Islet of Langerhans (tissue), 1 donor: ENCODE results near the gene PRDM16.

Experiments
- FAIRE-seq: peaks from one replicate; lab custom pipeline; 2011; peaks lifted over from hg19 to GRCh38; lab: Jason Lieb, UNC

The PRDM16 gene

GRCh38 chr1:3032371-3033039, 36.5 kb upstream of the PRDM16 start:
- no peak for FAIRE-seq

GRCh38 chr1:3033040-3033789, 35.8 kb upstream of the PRDM16 start:
- no peak for FAIRE-seq

GRCh38 chr1:3033790-3034090, 35.3 kb upstream of the PRDM16 start:
- FAIRE-seq = no peak

- FAIRE-seq = no peak
Observed at GRCh38 chr1:3034162-3034561, 34.8 kb upstream of the PRDM16 start.

- FAIRE-seq = no peak
Observed at GRCh38 chr1:3034728-3035562, 34.1 kb upstream of the PRDM16 start.

- FAIRE-seq = no peak
Observed at GRCh38 chr1:3035563-3036446, 33.2 kb upstream of the PRDM16 start.

- no peak for FAIRE-seq
Observed at GRCh38 chr1:3036447-3037280, 32.3 kb upstream of the PRDM16 start.

GRCh38 chr1:3037281-3038040, 31.5 kb upstream of the PRDM16 start:
- FAIRE-seq = no peak

- no peak for FAIRE-seq
Observed at GRCh38 chr1:3038113-3038551, 30.9 kb upstream of the PRDM16 start.

GRCh38 chr1:3038571-3039181, 30.3 kb upstream of the PRDM16 start:
- no peak for FAIRE-seq

GRCh38 chr1:3040004-3040403, 29.0 kb upstream of the PRDM16 start:
- no peak for FAIRE-seq

GRCh38 chr1:3042481-3042880, 26.5 kb upstream of the PRDM16 start:
- no peak for FAIRE-seq

GRCh38 chr1:3049164-3049563, 19.8 kb upstream of the PRDM16 start:
- FAIRE-seq = no peak

- FAIRE-seq = no peak
Observed at GRCh38 chr1:3049905-3050304, 19.1 kb upstream of the PRDM16 start.

- FAIRE-seq = no peak
Observed at GRCh38 chr1:3050603-3051002, 18.4 kb upstream of the PRDM16 start.

- no peak for FAIRE-seq
Observed at GRCh38 chr1:3051270-3052268, 17.4 kb upstream of the PRDM16 start.

- FAIRE-seq = no peak
Observed at GRCh38 chr1:3052501-3052900, 16.5 kb upstream of the PRDM16 start.

- no peak for FAIRE-seq
Observed at GRCh38 chr1:3053366-3053980, 15.5 kb upstream of the PRDM16 start.
